B cell (primary cell): Measurements from ENCODE around the gene IL12RB1. TPM values are rescaled to one million over a fixed set of nuclear protein-coding genes. Genes with fewer than 3 reads are reported as not detected.

Experiments
- ATAC-seq: fragments of 200-7000 bp; cut with Tn5 transposase; one replicate; pipeline ENCODE4 v1.10.0; 2021; ENCODE audit warnings: low read depth, mild to moderate bottlenecking, moderate number of reproducible peaks, moderate library complexity
- CTCF ChIA-PET: fragments of 350-600 bp; sonication (Branson Sonifier 250); formaldehyde crosslinking; loops from one replicate; lab custom pipeline; 2021; ENCODE audit warnings: antibody characterized with exemption, inconsistent platforms; lab: Charles Lee
- POLR2A ChIA-PET: fragments of 350-600 bp; sonication (Branson Sonifier 250); formaldehyde crosslinking; loops from one replicate; lab custom pipeline; 2021; ENCODE audit warnings: antibody characterized with exemption; lab: Charles Lee
- DNase-seq: peaks from one replicate; pipeline ENCODE4 v3.0.0; 2013
- H2AFZ ChIP-seq: 2 replicates; pipeline ENCODE4 v1.6.1; 2012; ENCODE audit warnings: mild to moderate bottlenecking, low read depth, low read length; ENCODE audit not compliant: insufficient read depth, poor library complexity, severe bottlenecking
- H3K27ac ChIP-seq, 2 donors: 1 replicate in 1 of 2; 2 replicates in 1 of 2; pipeline ENCODE4 v1.5.1; 2012 to 2013; ENCODE audit warnings: low read length in 2 of 2, mild to moderate bottlenecking in 2 of 2, moderate library complexity in 1 of 2
- H3K27me3 ChIP-seq, 4 experiments: fragments of 200-600 bp in 1 of 4; sonication (generic) in 1 of 4; replicated peaks in 1 of 4; 1 replicate in 2 of 4; 2 replicates in 2 of 4; pipeline versions ENCODE4 v1.6.1 to v1.7.0; 2013 to 2016; ENCODE audit warnings: low read length in 3 of 4, mild to moderate bottlenecking in 2 of 4, mixed read lengths in 1 of 4, moderate library complexity in 1 of 4; ENCODE audit not compliant: insufficient read depth in 4 of 4, control insufficient read depth in 3 of 4; ENCODE audit errors: control extremely low read depth in 1 of 4
- H3K36me3 ChIP-seq, 2 experiments: replicated peaks in 1 of 2; 1 replicate in 1 of 2; 2 replicates in 1 of 2; pipeline versions ENCODE4 v1.6.1 to v1.7.1; 2013; ENCODE audit warnings: low read length in 1 of 2; ENCODE audit not compliant: insufficient read depth in 2 of 2, control insufficient read depth in 1 of 2; ENCODE audit errors: control extremely low read depth in 1 of 2, extremely low read depth in 1 of 2
- H3K4me1 ChIP-seq, 2 donors: fragments of 200-600 bp in 1 of 2; sonication (generic) in 1 of 2; 1 replicate in 1 of 2; 2 replicates in 1 of 2; pipeline versions ENCODE4 v1.5.1 to v1.6.1; 2013 to 2017; ENCODE audit warnings: low read length in 2 of 2; ENCODE audit not compliant: control insufficient read depth in 2 of 2, insufficient read depth in 2 of 2
- H3K4me2 ChIP-seq: replicated peaks from 2 replicates; pipeline ENCODE3; 2012; ENCODE audit warnings: mild to moderate bottlenecking, low read depth, low read length; ENCODE audit not compliant: poor library complexity, severe bottlenecking
- H3K4me3 ChIP-seq, 5 experiments: fragments of 200-600 bp in 1 of 5; sonication (generic) in 1 of 5; 1 replicate in 3 of 5; 2 replicates in 2 of 5; pipeline versions ENCODE4 v1.5.1 to v1.7.0; 2011 to 2016; ENCODE audit warnings: low read length in 4 of 5, mild to moderate bottlenecking in 4 of 5, low read depth in 2 of 5, control low read depth in 1 of 5, moderate library complexity in 1 of 5; ENCODE audit not compliant: insufficient read depth in 1 of 5; ENCODE audit errors: control extremely low read depth in 1 of 5, extremely low read depth in 1 of 5
- H3K79me2 ChIP-seq: fragments of 200-600 bp; sonication (generic); one replicate; pipeline ENCODE4 v1.6.0; 2016; ENCODE audit warnings: low read length; ENCODE audit not compliant: control insufficient read depth, insufficient read depth
- H3K9ac ChIP-seq: fragments of 200-600 bp; sonication (generic); 2 replicates; pipeline ENCODE4 v1.6.1; 2017; ENCODE audit warnings: mild to moderate bottlenecking, low read length, moderate library complexity
- H3K9me3 ChIP-seq, 3 donors: one replicate each; pipeline versions ENCODE4 v1.6.1 to v1.7.1; 2013; ENCODE audit warnings: low read length in 2 of 3; ENCODE audit not compliant: control insufficient read depth in 2 of 3, insufficient read depth in 1 of 3; ENCODE audit errors: control extremely low read depth in 1 of 3
- H4K20me1 ChIP-seq: 2 replicates; pipeline ENCODE4 v1.6.0; 2012; ENCODE audit warnings: mild to moderate bottlenecking, low read length; ENCODE audit not compliant: insufficient read depth, control insufficient read depth, poor library complexity, severe bottlenecking
- H3K27ac Mint-ChIP-seq: one replicate; pipeline ENCODE4 v1.8.0; 2021; ENCODE audit warnings: mixed read lengths
- H3K27me3 Mint-ChIP-seq: one replicate; pipeline ENCODE4 v1.8.0; 2021; ENCODE audit warnings: mixed read lengths
- H3K4me1 Mint-ChIP-seq: one replicate; pipeline ENCODE4 v1.8.0; 2021; ENCODE audit warnings: mixed read lengths
- H3K4me3 Mint-ChIP-seq: one replicate; pipeline ENCODE4 v1.8.0; 2021; ENCODE audit warnings: mixed read lengths
- H3K9me3 Mint-ChIP-seq: one replicate; pipeline ENCODE4 v1.8.0; 2022; ENCODE audit warnings: mixed read lengths; ENCODE audit not compliant: insufficient read depth
- CTCF ChIP-seq: fragments of 200-600 bp; IDR thresholded peaks from one replicate; pipeline ENCODE4 v1.8.0; 2022; ENCODE audit warnings: antibody characterized with exemption, mild to moderate bottlenecking
- EZH2 ChIP-seq: IDR thresholded peaks from 2 replicates; pipeline ENCODE4 v1.6.1; 2012; ENCODE audit warnings: borderline replicate concordance, low read depth, mild to moderate bottlenecking, moderate library complexity, low read length; ENCODE audit not compliant: insufficient read depth, poor library complexity, severe bottlenecking
- WGBS: methylation state at CpG from one replicate; pipeline ENCODE4 v1.1.5; 2013; ENCODE audit warnings: missing lambda C conversion rate; ENCODE audit not compliant: insufficient coverage; 5-methylcytosine and 5-hydroxymethylcytosine counted together
- intact Hi-C: fragments of 100-400 bp; cut with micrococcal nuclease; formaldehyde crosslinking; loops from one replicate; pipeline ENCODE4 v1.10.0; 2022
- polyA plus RNA-seq: library from polyadenylated mRNA; depleted of rRNA; stranded (reverse); fragments of >200 nt; gene quantifications from 2 replicates; pipeline ENCODE4 v1.2.3, GENCODE V29; 2012
- total RNA-seq, 2 donors: library from RNA; stranded (reverse); fragments of 120-200 nt in 1 of 2; gene quantifications; 1 replicate in 1 of 2; 2 replicates in 1 of 2; pipeline versions ENCODE4 v1.2.3 to v1.2.4, GENCODE V29; 2013 to 2022

Gene IL12RB1
- total and polyA plus RNA-seq, 2 donors (not counting 1 experiment from before 2014, with no cell fraction given), result 18.8 to 24.5 TPM

- Histone ChIP-seq H3K27me3 (no peaks in the 10 kb centered on the region), H2AFZ (no peak overlapping the region), H3K27ac (peak overlapping the region in 1 of 2 donors; percentile 71), H3K79me2 (peaks cover 38% of the 10 kb centered on the region), H3K4me2 (peak overlapping the region; percentile 95), H3K36me3 (peaks cover 4 to 56% of the 10 kb centered on the region in 2 experiments), H3K4me3 (no peak overlapping the region), H3K4me1 (peaks cover 22 to 39% of the 10 kb centered on the region in 2 donors), H3K9ac (no peak overlapping the region), H3K9me3 (peaks cover 0 to 5% (median 0%) of the 10 kb centered on the region in 3 donors), H4K20me1 (peaks cover 38% of the 10 kb centered on the region)
- intact Hi-C loops, result no loop called here
- no peak for TF ChIP-seq EZH2
- no peak for TF ChIP-seq CTCF
- DNase-seq (no peak), ATAC-seq (no peak)
- ChIA-PET CTCF (interaction anchor here (2.8 to 23.7 kb wide), 3 partner anchors 14 to 51 kb away, joined by 19 to 345 read pairs (median 62); no protein-coding TSS in a partner anchor), POLR2A (interaction anchor here (0.7 to 10.2 kb wide), 5 partner anchors 9 to 89 kb away, joined by 3 to 137 read pairs (median 5); partner anchors contain the start of gene IL12RB1)
- H3K4me3 Mint-ChIP-seq, result peak overlapping the region; percentile 98
- 97% methylated on average over 33 of the region's 37 CpGs for WGBS
- H3K9me3 Mint-ChIP-seq, result no peaks in the 10 kb centered on the region
- H3K27ac Mint-ChIP-seq, result peak overlapping the region; percentile 94
- no peaks in the 10 kb centered on the region for H3K27me3 Mint-ChIP-seq
- peaks cover 51% of the 10 kb centered on the region for H3K4me1 Mint-ChIP-seq
Observed at GRCh38 chr19:18009412-18010066, 77.2 kb downstream of the IL12RB1 start.

Other genes with a start within 250 kb of the IL12RB1 start
- gene JAK3, start 239.0 kb downstream of the IL12RB1 start, total RNA-seq, result 142 and 143 TPM in 2 replicates
- gene JAK3, start 239.0 kb downstream of the IL12RB1 start, polyA plus RNA-seq, result 78.6 and 102 TPM in 2 replicates
- 3,099 and 3,228 TPM in 2 replicates for gene RPL18A, start 227.0 kb downstream of the IL12RB1 start, total RNA-seq
- 3,761 and 3,796 TPM in 2 replicates for gene RPL18A, start 227.0 kb downstream of the IL12RB1 start, polyA plus RNA-seq
- 0.07 and 0.12 TPM in 2 replicates for gene SLC5A5, start 215.0 kb downstream of the IL12RB1 start, total RNA-seq
- gene SLC5A5, start 215.0 kb downstream of the IL12RB1 start, polyA plus RNA-seq, result 0.40 and 0.58 TPM in 2 replicates
- gene CCDC124, start 153.9 kb downstream of the IL12RB1 start, total RNA-seq, result 25.0 and 26.9 TPM in 2 replicates
- gene CCDC124, start 153.9 kb downstream of the IL12RB1 start, polyA plus RNA-seq, result 56.8 and 57.8 TPM in 2 replicates
- not detected in 2 replicates for gene KCNN1, start 119.8 kb downstream of the IL12RB1 start, total RNA-seq
- 0.04 TPM in 1 of 2 replicates, not detected in the other for gene KCNN1, start 119.8 kb downstream of the IL12RB1 start, polyA plus RNA-seq
- 639 and 667 TPM in 2 replicates for gene ARRDC2, start 78.8 kb downstream of the IL12RB1 start, total RNA-seq
- gene ARRDC2, start 78.8 kb downstream of the IL12RB1 start, polyA plus RNA-seq, result 131 and 202 TPM in 2 replicates
- 85.5 and 90.7 TPM in 2 replicates for gene MAST3, start 10.8 kb upstream of the IL12RB1 start, total RNA-seq
- gene MAST3, start 10.8 kb upstream of the IL12RB1 start, polyA plus RNA-seq, result 43.5 and 48.7 TPM in 2 replicates
- gene PIK3R2, start 66.2 kb upstream of the IL12RB1 start, total RNA-seq, result 13.7 and 15.8 TPM in 2 replicates
- 8.5 and 8.9 TPM in 2 replicates for gene PIK3R2, start 66.2 kb upstream of the IL12RB1 start, polyA plus RNA-seq
- gene IFI30, start 86.9 kb upstream of the IL12RB1 start, total RNA-seq, result 171 TPM in 2 replicates
- gene IFI30, start 86.9 kb upstream of the IL12RB1 start, polyA plus RNA-seq, result 74.5 and 222 TPM in 2 replicates
- 6.5 and 8.6 TPM in 2 replicates for gene MPV17L2, start 106.3 kb upstream of the IL12RB1 start, total RNA-seq
- gene MPV17L2, start 106.3 kb upstream of the IL12RB1 start, polyA plus RNA-seq, result 18.4 and 23.0 TPM in 2 replicates
- gene RAB3A, start 117.1 kb upstream of the IL12RB1 start, total RNA-seq, result 9.6 and 10.4 TPM in 2 replicates
- gene RAB3A, start 117.1 kb upstream of the IL12RB1 start, polyA plus RNA-seq, result 5.3 and 7.7 TPM in 2 replicates
- not detected in 2 replicates for gene PDE4C, start 139.5 kb upstream of the IL12RB1 start, total RNA-seq
- gene PDE4C, start 139.5 kb upstream of the IL12RB1 start, polyA plus RNA-seq, result 0.13 TPM in 1 of 2 replicates, not detected in the other
- gene IQCN, start 187.5 kb upstream of the IL12RB1 start, total RNA-seq, result 63.6 and 67.7 TPM in 2 replicates
- gene IQCN, start 187.5 kb upstream of the IL12RB1 start, polyA plus RNA-seq, result 52.0 and 106 TPM in 2 replicates
- 608 and 628 TPM in 2 replicates for gene JUND, start 194.7 kb upstream of the IL12RB1 start, total RNA-seq
- gene JUND, start 194.7 kb upstream of the IL12RB1 start, polyA plus RNA-seq, result 5,593 and 7,730 TPM in 2 replicates
- 66.3 and 70.0 TPM in 2 replicates for gene LSM4, start 236.1 kb upstream of the IL12RB1 start, total RNA-seq
- 79.2 and 86.1 TPM in 2 replicates for gene LSM4, start 236.1 kb upstream of the IL12RB1 start, polyA plus RNA-seq